ENCODE results near the gene CDK6. TPM values are rescaled to one million over a fixed set of nuclear protein-coding genes. Genes with fewer than 3 reads are reported as not detected.

The CDK6 gene
- total and polyA plus RNA-seq, 2 experiments from 2014 or later: 7.4 to 23.7 TPM

DNA sequence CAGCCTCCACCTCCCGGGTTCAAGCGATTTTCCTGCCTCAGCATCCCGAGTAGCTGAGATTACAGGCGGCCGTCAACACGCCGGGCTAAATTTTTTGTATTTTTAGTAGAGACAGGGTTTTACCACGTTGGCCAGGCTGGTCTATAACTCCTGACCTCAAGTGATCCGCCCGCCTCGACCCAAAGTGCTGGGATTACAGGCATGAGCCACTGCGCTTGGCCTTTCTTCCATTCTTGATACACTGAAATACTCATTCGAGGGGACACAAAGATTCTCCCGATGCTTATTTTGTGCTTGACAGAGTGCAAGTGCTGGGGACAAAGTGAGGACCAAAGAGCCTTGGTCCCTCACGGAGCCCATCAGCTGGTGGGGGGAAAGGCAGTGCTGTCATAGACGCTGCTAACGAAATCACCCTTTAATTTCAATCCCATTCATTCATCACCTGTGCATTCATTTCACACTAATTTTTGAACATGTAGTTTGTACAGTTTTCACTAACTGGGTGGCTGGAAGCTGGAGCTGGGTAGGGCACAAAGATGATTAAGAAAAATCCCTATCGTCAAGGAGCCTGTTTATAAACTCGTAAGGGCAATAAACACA is 245.6 kb downstream of the CDK6 start:
- Mint-ChIP-seq H3K9me3 (no peaks in the 10 kb centered on the region), H3K27me3 (ENCODE audit: insufficient read depth, low read depth, poor library complexity) (peaks cover 11% of the 10 kb centered on the region), H3K4me1 (peaks cover 13% of the 10 kb centered on the region), H3K27ac (no peak overlapping the region), H3K36me3 (ENCODE audit: low read depth) (peaks cover 4% of the 10 kb centered on the region; the same call in 2 of the 3 replicates), H3K4me3 (peak overlapping the region; percentile 82)
- H3K9me2 ChIP-seq (ENCODE audit: insufficient read depth): no peaks in the 10 kb centered on the region
- peak overlapping the region; percentile 94 for H3K4me2 ChIP-seq
- H4K20me1 ChIP-seq (replicated peaks; ENCODE audit: insufficient read depth): peaks cover 17% of the 10 kb centered on the region
- peak overlapping the region; percentile 94 for H3K4me3 ChIP-seq
- H3K79me2 ChIP-seq (replicated peaks; ENCODE audit: insufficient read depth): peaks cover 40% of the 10 kb centered on the region
- no peak for ATAC-seq
- peaks cover 23% of the 10 kb centered on the region for H3K27me3 ChIP-seq (ENCODE audit: insufficient read depth)
- peak overlapping the region; percentile 87; the same call in 1 of the 2 replicates for H2AFZ ChIP-seq
- no peak for TF ChIP-seq ZNF331 (CRISPR knock-in tag; IDR thresholded peaks at IDR 0.05; ENCODE audit: low read depth)
- no peak for TF ChIP-seq ETS1 (IDR thresholded peaks at IDR 0.05)
- no peak for TF ChIP-seq STAT1 (IDR thresholded peaks at IDR 0.05; ENCODE audit: unreplicated experiment)
- TF ChIP-seq EZH2 (IDR thresholded peaks at IDR 0.05; ENCODE audit: low read depth, unreplicated experiment): no peak
- TF ChIP-seq EZH2phosphoT487 (IDR thresholded peaks at IDR 0.05; ENCODE audit: unreplicated experiment): no peak
- no peak for TF ChIP-seq ZNF114 (CRISPR knock-in tag; IDR thresholded peaks at IDR 0.05)
- H3F3A ChIP-seq (replicated peaks; ENCODE audit: low read depth): no peaks in the 10 kb centered on the region; the same call in 1 of the 2 replicates
- no peak overlapping the region for H3K27ac ChIP-seq (ENCODE audit: low read depth)
- peaks cover 9% of the 10 kb centered on the region; the same call in 1 of the 2 replicates for H3K4me1 ChIP-seq (ENCODE audit: insufficient read depth)
- DNase-seq (ENCODE audit: low spot score): no peak
- H3K36me3 ChIP-seq (ENCODE audit: insufficient read depth): no peaks in the 10 kb centered on the region

DNA sequence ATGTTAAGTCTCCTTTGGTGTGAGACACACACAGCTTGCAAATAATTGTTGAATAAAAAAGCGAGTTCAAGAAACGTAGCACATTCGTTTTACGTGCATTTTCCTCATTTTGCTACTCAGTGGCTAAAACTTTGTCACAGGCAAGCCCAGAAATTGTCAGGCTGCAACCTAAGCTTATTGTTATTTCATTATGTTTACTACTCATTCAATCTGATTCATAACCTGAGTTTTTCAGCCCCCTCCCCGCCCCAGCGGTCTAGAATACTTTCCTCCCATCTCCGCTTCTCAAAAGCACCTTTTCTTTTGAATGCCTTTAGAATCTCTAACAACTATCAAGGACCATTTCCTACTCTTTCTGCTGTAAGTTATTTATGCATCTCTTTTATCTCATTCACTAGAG is 247.3 kb downstream of the CDK6 start:
- Mint-ChIP-seq H3K27ac (peak overlapping the region; percentile 92), H3K4me1 (peaks cover 13% of the 10 kb centered on the region), H3K27me3 (ENCODE audit: insufficient read depth, low read depth, poor library complexity) (peaks cover 11% of the 10 kb centered on the region), H3K4me3 (peak overlapping the region; percentile 82), H3K36me3 (ENCODE audit: low read depth) (peaks cover 15% of the 10 kb centered on the region), H3K9me3 (no peaks in the 10 kb centered on the region)
- ATAC-seq: no peak
- Histone ChIP-seq H3K4me2 (peak overlapping the region; percentile 94), H3K9me2 (ENCODE audit: insufficient read depth) (no peaks in the 10 kb centered on the region), H3K4me1 (ENCODE audit: insufficient read depth) (peaks cover 9% of the 10 kb centered on the region; the same call in 1 of the 2 replicates), H2AFZ (no peak overlapping the region), H3K36me3 (ENCODE audit: insufficient read depth) (no peaks in the 10 kb centered on the region), H3F3A (replicated peaks; ENCODE audit: low read depth) (no peaks in the 10 kb centered on the region; the same call in 1 of the 2 replicates), H3K79me2 (replicated peaks; ENCODE audit: insufficient read depth) (peaks cover 58% of the 10 kb centered on the region), H3K4me3 (peak overlapping the region; percentile 94), H3K27me3 (ENCODE audit: insufficient read depth) (peaks cover 23% of the 10 kb centered on the region), H3K27ac (ENCODE audit: low read depth) (peak overlapping the region; percentile 92), H4K20me1 (replicated peaks; ENCODE audit: insufficient read depth) (peaks cover 17% of the 10 kb centered on the region)
- DNase-seq (ENCODE audit: low spot score): no peak
- no peak for TF ChIP-seq REST (IDR thresholded peaks at IDR 0.05; ENCODE audit: unreplicated experiment)
- no peak for TF ChIP-seq STAT1 (IDR thresholded peaks at IDR 0.05; ENCODE audit: unreplicated experiment)
- no peak for TF ChIP-seq JUNB (IDR thresholded peaks at IDR 0.05; ENCODE audit: unreplicated experiment)
- no peak for TF ChIP-seq ZNF331 (CRISPR knock-in tag; IDR thresholded peaks at IDR 0.05; ENCODE audit: low read depth)
- no peak for TF ChIP-seq CTCF (conservative IDR thresholded peaks at IDR 0.05; ENCODE audit: low read depth in 2 of 2)
- TF ChIP-seq EZH2phosphoT487 (IDR thresholded peaks at IDR 0.05; ENCODE audit: unreplicated experiment): no peak
- no peak for TF ChIP-seq POLR2AphosphoS5 (IDR thresholded peaks at IDR 0.05; ENCODE audit: low read depth)
